ENCODE measurements around the gene MTUS2. TPM values are rescaled to one million over a fixed set of nuclear protein-coding genes. Genes with fewer than 3 reads are reported as not detected.

The MTUS2 gene
- total and polyA plus RNA-seq, 9 of the 15 experiments (the other 6 are each of a cell fraction or from before 2014, with no cell fraction given): 0.01 to 0.28 (median 0.06) TPM; not detected in 1

GRCh38 chr13:28794396-28794795 lies 25.7 kb upstream of the MTUS2 start:
- no peaks in the 10 kb centered on the region for H3K36me3 ChIP-seq (ENCODE audit: control insufficient read depth, insufficient read depth, low read length)
- ChIA-PET POLR2A (no interaction called here), CTCF (ENCODE audit: low intra/inter-chr PET ratio) (no interaction called here)
- no peaks in the 10 kb centered on the region for H3K9me1 ChIP-seq (ENCODE audit: control insufficient read depth, insufficient read depth, low read length)
- H4K20me1 ChIP-seq (replicated peaks; ENCODE audit: control insufficient read depth, insufficient read depth, low read length): no peaks in the 10 kb centered on the region
- FAIRE-seq (no peak), ATAC-seq (no peak), DNase-seq (ENCODE audit: extremely low read depth in 1 of 4, low spot score in 3 of 4) (no peak)
- H3K79me2 ChIP-seq (ENCODE audit: control insufficient read depth, insufficient read depth, low read length): no peaks in the 10 kb centered on the region
- no peak overlapping the region for H3K4me3 ChIP-seq
- H3K9me3 ChIP-seq (replicated peaks; ENCODE audit: control insufficient read depth, insufficient read depth, low read depth, low read length): no peaks in the 10 kb centered on the region
- no TSS peak for BruUV-seq (replicated peaks)
- in situ Hi-C loops (cut with MboI): loop anchor here (10.0 to 25.0 kb wide), 3 partner anchors 110 to 732 kb away; no protein-coding TSS in a partner anchor
- WGBS (ENCODE audit: insufficient coverage, low coverage, missing lambda C conversion rate): 2% methylated on average over 6 of the region's 6 CpGs
- H3K27me3 ChIP-seq (ENCODE audit: control insufficient read depth in 2 of 2, insufficient read depth in 2 of 2, low read length in 2 of 2): peaks cover 0 to 8% of the 10 kb centered on the region in 2 experiments; a peak in 2 of 5 replicates
- H3K4me2 ChIP-seq (ENCODE audit: insufficient read depth, low read length): no peak overlapping the region
- no peak for TF ChIP-seq HNRNPH1 (optimal IDR thresholded peaks at IDR 0.05; ENCODE audit: low read depth, low read length)
- TF ChIP-seq ZNF384 (IDR thresholded peaks at IDR 0.05; ENCODE audit: low read depth, low read length): no peak
- TF ChIP-seq KDM4B (IDR thresholded peaks at IDR 0.05; ENCODE audit: borderline replicate concordance in 2 of 2, low read depth in 1 of 2): no peak
- TF ChIP-seq DNMT1 (IDR thresholded peaks at IDR 0.05): no peak
- peaks cover 0 to 7% of the 10 kb centered on the region in 2 experiments; a peak in 2 of 5 replicates for H3K4me1 ChIP-seq (replicated peaks in 1 of 2; ENCODE audit: control insufficient read depth in 2 of 2, insufficient read depth in 2 of 2, low read length in 2 of 2)
- no peak overlapping the region for H3K27ac ChIP-seq (ENCODE audit: extremely low read depth, low read depth, low read length)
- intact Hi-C loops (cut with micrococcal nuclease): no loop called here
- H3K9ac ChIP-seq (ENCODE audit: insufficient read depth in 1 of 2, low read depth in 2 of 2, low read length in 2 of 2): no peak overlapping the region
- H2AFZ ChIP-seq (ENCODE audit: low read depth, low read length): no peak overlapping the region

- DNase-seq (ENCODE audit: extremely low read depth in 1 of 4, low spot score in 3 of 4): no peak
- intact Hi-C loops (cut with micrococcal nuclease): loop anchor here (1.0 to 5.0 kb wide), 3 partner anchors 55 to 473 kb away; no protein-coding TSS in a partner anchor
- H3K4me1 ChIP-seq (replicated peaks in 1 of 2; ENCODE audit: control insufficient read depth in 2 of 2, insufficient read depth in 2 of 2, low read length in 2 of 2): peaks cover 0 to 7% of the 10 kb centered on the region in 2 experiments; a peak in 2 of 5 replicates
- H2AFZ ChIP-seq (ENCODE audit: low read depth, low read length): no peak overlapping the region
- H4K20me1 ChIP-seq (replicated peaks; ENCODE audit: control insufficient read depth, insufficient read depth, low read length): no peaks in the 10 kb centered on the region
- H3K9ac ChIP-seq (ENCODE audit: insufficient read depth in 1 of 2, low read depth in 2 of 2, low read length in 2 of 2): no peak overlapping the region
- ChIA-PET POLR2A (no interaction called here), CTCF (ENCODE audit: low intra/inter-chr PET ratio) (interaction anchor here (0.7 kb wide), 1 partner anchor 117 kb away, joined by 3 read pairs; no protein-coding TSS in a partner anchor)
- no peak for TF ChIP-seq TEAD1 (CRISPR knock-in tag; IDR thresholded peaks at IDR 0.05)
- TF ChIP-seq KLF10 (CRISPR knock-in tag; IDR thresholded peaks at IDR 0.05): no peak
- TF ChIP-seq ZNF57 (CRISPR knock-in tag; IDR thresholded peaks at IDR 0.05): no peak
- TF ChIP-seq HDGF (IDR thresholded peaks at IDR 0.05): no peak
- TF ChIP-seq RUNX1 (IDR thresholded peaks at IDR 0.05; ENCODE audit: low read depth): no peak
- no peak for TF ChIP-seq HNRNPK (IDR thresholded peaks at IDR 0.05; ENCODE audit: low read depth, low read length, poor library complexity, severe bottlenecking)
- H3K79me2 ChIP-seq (ENCODE audit: control insufficient read depth, insufficient read depth, low read length): no peaks in the 10 kb centered on the region
- no peak for FAIRE-seq
- no peaks in the 10 kb centered on the region for H3K36me3 ChIP-seq (ENCODE audit: control insufficient read depth, insufficient read depth, low read length)
- H3K27ac ChIP-seq (ENCODE audit: extremely low read depth, low read depth, low read length): no peak overlapping the region
- H3K9me1 ChIP-seq (ENCODE audit: control insufficient read depth, insufficient read depth, low read length): no peaks in the 10 kb centered on the region
- no peak overlapping the region; the same call in 1 of the 2 replicates for H3K4me2 ChIP-seq (ENCODE audit: insufficient read depth, low read length)
- no peak overlapping the region for H3K4me3 ChIP-seq
- ATAC-seq: no peak
- peaks cover 0 to 8% of the 10 kb centered on the region in 2 experiments; a peak in 2 of 5 replicates for H3K27me3 ChIP-seq (ENCODE audit: control insufficient read depth in 2 of 2, insufficient read depth in 2 of 2, low read length in 2 of 2)
- in situ Hi-C loops (cut with MboI): loop anchor here (10.0 to 25.0 kb wide), 3 partner anchors 112 to 735 kb away; no protein-coding TSS in a partner anchor
- no TSS peak for BruUV-seq (replicated peaks)
- H3K9me3 ChIP-seq (replicated peaks; ENCODE audit: control insufficient read depth, insufficient read depth, low read depth, low read length): no peaks in the 10 kb centered on the region
- 88% methylated on average over 1 of the region's 1 CpG for WGBS (ENCODE audit: insufficient coverage, low coverage, missing lambda C conversion rate)
Observed at GRCh38 chr13:28796938-28797257, 23.2 kb upstream of the MTUS2 start.

All from K562 (cell line).